GM12801 (cell line): ENCODE results near the gene RNF169.

Experiments used
- TF ChIP-seq, protein P1 (sequence below): IDR thresholded peaks from one replicate; pipeline ENCODE4 v1.5.1; 2011; ENCODE audit warnings: control low read depth; ENCODE audit not compliant: insufficient read length; ENCODE audit errors: extremely low read depth

Gene RNF169

DNA sequence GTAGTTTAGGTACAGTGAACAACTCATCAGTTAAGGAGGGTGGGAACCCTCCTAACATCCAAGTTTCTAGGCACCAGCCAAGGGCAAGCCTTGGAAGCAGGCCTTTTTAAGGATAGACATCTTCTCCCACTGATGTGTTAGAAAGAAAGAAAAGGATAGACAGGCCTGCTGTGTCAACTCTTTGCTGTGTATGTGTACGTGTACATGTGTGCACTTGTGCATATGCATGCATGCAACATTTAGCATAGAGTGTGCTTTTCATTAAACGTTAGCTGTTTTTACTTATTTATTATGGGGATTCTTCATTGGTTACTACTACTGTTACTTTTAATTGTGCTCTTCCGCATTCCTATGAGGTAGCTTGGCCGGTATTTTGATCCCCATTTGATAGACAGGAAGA lies 36.1 kb downstream of the RNF169 start:
- TF ChIP-seq, protein P1, sequence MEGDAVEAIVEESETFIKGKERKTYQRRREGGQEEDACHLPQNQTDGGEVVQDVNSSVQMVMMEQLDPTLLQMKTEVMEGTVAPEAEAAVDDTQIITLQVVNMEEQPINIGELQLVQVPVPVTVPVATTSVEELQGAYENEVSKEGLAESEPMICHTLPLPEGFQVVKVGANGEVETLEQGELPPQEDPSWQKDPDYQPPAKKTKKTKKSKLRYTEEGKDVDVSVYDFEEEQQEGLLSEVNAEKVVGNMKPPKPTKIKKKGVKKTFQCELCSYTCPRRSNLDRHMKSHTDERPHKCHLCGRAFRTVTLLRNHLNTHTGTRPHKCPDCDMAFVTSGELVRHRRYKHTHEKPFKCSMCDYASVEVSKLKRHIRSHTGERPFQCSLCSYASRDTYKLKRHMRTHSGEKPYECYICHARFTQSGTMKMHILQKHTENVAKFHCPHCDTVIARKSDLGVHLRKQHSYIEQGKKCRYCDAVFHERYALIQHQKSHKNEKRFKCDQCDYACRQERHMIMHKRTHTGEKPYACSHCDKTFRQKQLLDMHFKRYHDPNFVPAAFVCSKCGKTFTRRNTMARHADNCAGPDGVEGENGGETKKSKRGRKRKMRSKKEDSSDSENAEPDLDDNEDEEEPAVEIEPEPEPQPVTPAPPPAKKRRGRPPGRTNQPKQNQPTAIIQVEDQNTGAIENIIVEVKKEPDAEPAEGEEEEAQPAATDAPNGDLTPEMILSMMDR = no peak

DNA sequence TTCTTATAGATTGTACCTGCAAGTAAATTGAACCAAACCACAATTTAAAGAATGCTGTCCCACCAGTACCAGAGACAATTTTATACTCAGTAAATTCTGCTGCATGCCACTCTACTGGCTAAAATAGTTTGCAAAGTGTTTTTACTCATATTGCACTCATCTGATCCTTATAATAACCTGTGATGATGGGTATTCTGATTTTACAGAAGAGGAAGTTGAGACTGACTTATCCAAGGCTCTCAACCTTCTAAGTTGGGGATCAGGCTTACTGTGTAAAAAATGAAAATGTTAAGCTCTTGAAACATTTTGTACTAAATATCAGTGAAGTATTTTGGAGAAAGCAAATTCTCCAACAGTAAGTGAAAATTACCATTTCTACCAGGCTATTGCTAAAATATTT lies 37.9 kb downstream of the RNF169 start:
- TF ChIP-seq, protein P1 = no peak

DNA sequence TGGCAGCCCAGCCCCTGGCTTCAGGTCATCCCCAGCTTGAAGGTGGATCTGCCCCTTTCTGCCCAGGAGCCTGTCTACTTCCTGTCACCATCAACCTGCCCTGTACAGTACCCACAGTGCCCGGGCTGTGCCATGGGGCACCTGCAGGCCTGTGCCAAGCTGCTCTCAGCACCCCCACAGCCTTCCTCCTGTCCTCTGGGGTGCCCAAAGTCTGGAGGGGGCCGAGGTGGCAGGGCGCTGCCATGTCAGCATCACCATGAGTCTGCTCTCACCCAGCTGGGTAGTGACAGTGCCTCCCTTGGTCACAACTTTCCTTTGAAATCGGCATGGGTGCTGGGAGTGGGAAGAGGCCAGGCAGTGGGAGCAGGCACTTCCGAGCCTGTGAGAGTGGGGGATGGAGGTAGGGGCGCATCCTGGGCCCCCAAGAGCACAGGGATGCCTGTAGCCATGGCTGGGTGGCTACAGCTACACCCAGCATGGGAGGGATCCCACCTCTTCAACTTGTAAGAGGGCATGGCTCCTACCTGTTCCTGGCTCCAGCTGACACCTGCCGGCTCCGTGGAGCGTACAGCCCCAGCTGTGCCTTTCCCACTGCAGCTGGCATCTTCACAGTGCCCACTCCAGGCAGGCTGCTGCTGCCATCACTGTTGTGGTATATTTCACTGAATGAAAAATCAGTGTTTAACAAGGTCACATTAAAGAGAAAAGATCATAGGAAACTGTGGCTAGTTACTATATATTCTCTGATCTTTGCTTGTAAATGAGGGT lies 42.9 kb downstream of the RNF169 start:
- TF ChIP-seq, protein P1 = no peak

DNA sequence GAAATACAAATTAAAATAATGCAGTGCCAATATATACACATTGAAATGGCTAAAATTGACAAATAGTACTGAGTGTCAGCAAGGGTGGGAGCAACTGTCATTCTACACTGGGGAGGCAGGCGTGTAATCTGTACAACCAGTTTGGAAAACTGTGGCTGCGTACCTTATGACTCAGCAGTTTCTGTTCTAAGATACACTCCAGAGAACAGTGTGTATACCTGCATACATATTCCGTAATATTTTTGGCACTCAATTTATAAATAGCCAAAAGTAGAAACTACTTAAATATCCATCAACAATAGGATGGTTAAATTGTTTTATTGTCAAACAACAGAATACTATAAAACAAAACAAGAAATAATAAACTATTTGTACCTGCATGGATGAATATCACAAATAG lies 57.6 kb downstream of the RNF169 start:
- TF ChIP-seq, protein P1 = no peak

DNA sequence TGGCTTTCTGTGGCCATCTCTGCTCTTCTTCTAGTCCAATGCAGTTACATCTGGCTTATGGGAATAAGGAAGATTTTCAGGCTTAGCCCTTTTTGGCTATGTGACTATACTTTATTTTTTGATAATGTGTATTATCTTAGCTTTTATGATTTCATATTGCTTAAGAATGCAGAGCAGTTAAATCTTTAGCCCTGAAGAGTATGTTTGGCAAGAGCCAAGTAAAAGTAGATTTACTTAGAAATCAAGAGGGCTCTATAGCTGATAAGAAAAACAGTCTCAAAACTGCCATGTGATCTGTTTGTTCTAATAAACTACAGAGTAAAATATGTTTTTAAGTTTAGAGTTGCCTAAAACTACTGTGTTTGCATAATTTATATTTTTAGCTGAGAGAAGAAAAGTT lies 61.2 kb downstream of the RNF169 start:
- TF ChIP-seq, protein P1 = no peak

DNA sequence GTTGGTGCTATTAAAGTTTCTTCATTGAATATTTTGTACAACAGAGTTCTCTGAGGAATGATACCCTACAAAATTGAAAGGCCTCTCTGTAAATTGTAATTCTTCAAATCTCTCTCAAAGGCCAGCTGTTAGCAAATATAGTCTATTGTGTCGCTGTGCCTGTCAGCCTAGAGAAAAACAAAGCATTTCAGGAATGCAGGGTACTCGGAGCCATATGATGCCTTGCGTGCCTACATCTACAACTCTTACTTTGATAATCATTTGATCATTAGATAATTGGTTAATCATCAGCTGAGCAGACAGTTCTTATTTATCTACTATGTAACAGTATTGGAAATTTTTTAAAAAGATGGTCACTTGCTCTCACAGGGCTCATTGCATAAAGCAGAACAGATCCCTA lies 67.3 kb downstream of the RNF169 start:
- TF ChIP-seq, protein P1 = no peak

DNA sequence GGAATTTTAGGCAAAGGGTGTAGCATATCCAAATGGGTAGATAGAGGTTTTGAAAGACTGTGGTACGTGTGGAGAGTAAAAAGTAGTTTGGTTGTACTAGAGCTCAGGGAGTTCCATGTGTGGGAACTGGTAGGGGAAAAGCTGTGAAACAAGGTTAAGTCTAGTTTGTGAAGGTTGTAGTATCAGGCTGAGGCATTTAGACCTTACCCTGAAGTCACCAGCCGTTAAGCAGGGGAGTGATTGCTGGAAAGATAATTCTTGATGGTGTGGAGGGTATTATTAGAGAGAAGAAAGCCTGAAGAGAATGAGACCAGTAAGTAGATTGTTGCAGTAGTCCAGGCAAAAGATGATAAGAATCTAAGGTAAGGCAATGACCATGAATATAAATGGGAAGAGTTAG lies 68.0 kb downstream of the RNF169 start:
- TF ChIP-seq, protein P1 = no peak
